Stomach (tissue), 9 donors: Measurements from ENCODE around the gene IGSF3. TPM values are rescaled to one million over a fixed set of nuclear protein-coding genes. Genes with fewer than 3 reads are reported as not detected.

Experiments
- DNase-seq, 2 donors: peaks; one replicate each; pipeline versions ENCODE4 v3.0.0 to v3.0.0-alpha.2; 2013 to 2019
- H3K27ac ChIP-seq, 5 donors: fragments of 200-600 bp in 4 of 5; sonication (generic) in 4 of 5; one replicate each; pipeline ENCODE4 v1.5.1; 2013 to 2019; ENCODE audit warnings: mild to moderate bottlenecking in 1 of 5, moderate library complexity in 1 of 5
- H3K27me3 ChIP-seq, 3 donors: fragments of 200-600 bp; sonication (generic); one replicate each; pipeline ENCODE4 v1.5.1; 2017 to 2019; ENCODE audit warnings: mixed run types in 1 of 3
- H3K36me3 ChIP-seq, 4 donors: fragments of 200-600 bp; sonication (generic); 1 replicate in 3 of 4; 2 replicates in 1 of 4; pipeline ENCODE4 v1.5.1; 2016 to 2019
- H3K4me1 ChIP-seq, 4 donors: fragments of 200-600 bp; sonication (generic); one replicate each; pipeline ENCODE4 v1.5.1; 2016 to 2019
- H3K4me3 ChIP-seq, 4 donors: fragments of 200-600 bp; sonication (generic) in 3 of 4; one replicate each; pipeline ENCODE4 v1.5.1; 2016 to 2019; ENCODE audit warnings: mild to moderate bottlenecking in 1 of 4
- H3K9me3 ChIP-seq, 4 donors: fragments of 200-600 bp; sonication (generic); one replicate each; pipeline ENCODE4 v1.5.1; 2016 to 2019
- EP300 ChIP-seq: sonication (generic); formaldehyde crosslinking; IDR thresholded peaks from one replicate; pipeline ENCODE4 v1.6.1; 2017; ENCODE audit warnings: antibody characterized with exemption
- POLR2A ChIP-seq, 4 donors: fragments of 450-650 bp; IDR thresholded peaks; one replicate each; pipeline ENCODE4 v1.6.1; 2016; ENCODE audit warnings: antibody characterized with exemption in 4 of 4, control low read depth in 2 of 4, mild to moderate bottlenecking in 1 of 4, moderate library complexity in 1 of 4
- POLR2AphosphoS5 ChIP-seq, 3 donors: sonication (generic); formaldehyde crosslinking; IDR thresholded peaks; one replicate each; pipeline ENCODE4 v1.6.1; 2016; ENCODE audit warnings: antibody characterized with exemption in 3 of 3
- WGBS, 5 donors: extraction: QIAGEN DNeasy Blood & Tissue Kit in 3 of 5; methylation state at CpG; one replicate each; pipeline versions ENCODE4 v1.1.5 to v1.1.7; 2013 to 2018; 5-methylcytosine and 5-hydroxymethylcytosine counted together
- intact Hi-C: fragments of 100-400 bp; cut with DNase I; formaldehyde crosslinking; loops from one replicate; pipeline ENCODE4 v1.15.1; 2023; ENCODE audit warnings: low total_unique reads
- polyA plus RNA-seq, 3 donors: library from polyadenylated mRNA; stranded (reverse); fragments of 200-250 nt; gene quantifications; one replicate each; pipeline ENCODE4 v1.2.3, GENCODE V29; 2013
- total RNA-seq, 5 donors: library from RNA; depleted of rRNA; stranded (reverse); fragments of >200 nt; gene quantifications; one replicate each; pipeline versions ENCODE4 v1.1.0 to v1.2.3, GENCODE V29; 2014 to 2016
- TF ChIP-seq, protein P1 (sequence below), 7 experiments: fragments of 450-650 bp in 4 of 7; fragments of 200-600 bp in 3 of 7; sonication (generic) in 3 of 7; IDR thresholded peaks; one replicate each; pipeline ENCODE4 v1.5.1; 2016 to 2019; ENCODE audit warnings: antibody characterized with exemption in 7 of 7, control low read depth in 2 of 7, mild to moderate bottlenecking in 1 of 7
- donor health status: healthy with polysubstance abuse.
- donor health status: Bipolar disorder and iron deficiency.
- donor health status: healthy.

IGSF3 gene
- total and polyA plus RNA-seq, 8 donors, result 1.7 to 31.6 (median 20.9) TPM

DNA sequence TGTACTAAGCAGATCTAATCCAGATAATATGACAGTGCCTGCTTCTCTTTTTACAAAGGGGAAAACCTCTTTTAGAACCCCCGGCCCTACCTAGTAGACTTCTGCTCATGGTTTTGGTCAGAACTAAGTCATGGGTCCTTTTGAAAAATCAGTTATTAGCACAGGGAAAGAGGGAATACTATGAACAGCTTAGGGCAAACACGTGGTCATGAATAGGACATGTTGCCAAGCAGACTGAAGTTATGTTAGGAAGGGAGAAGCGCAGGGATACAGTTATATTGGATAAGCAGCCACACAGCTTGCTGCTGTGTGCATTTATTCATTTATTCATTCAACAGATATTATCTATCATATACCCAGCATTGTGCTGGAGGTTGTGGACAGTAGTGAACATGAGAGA is 25.3 kb upstream of the IGSF3 start:
- intact Hi-C loops, result no loop called here
- Histone ChIP-seq H3K9me3 (no peaks in the 10 kb centered on the region), H3K4me1 (peaks cover 0 to 9% (median 0%) of the 10 kb centered on the region in 4 donors), H3K27me3 (no peaks in the 10 kb centered on the region), H3K27ac (no peak overlapping the region), H3K4me3 (no peak overlapping the region), H3K36me3 (no peaks in the 10 kb centered on the region)
- WGBS, 5 donors, result 67 to 83% (median 76%) methylated on average over 3 of the region's 3 CpGs
- TF ChIP-seq, protein P1, sequence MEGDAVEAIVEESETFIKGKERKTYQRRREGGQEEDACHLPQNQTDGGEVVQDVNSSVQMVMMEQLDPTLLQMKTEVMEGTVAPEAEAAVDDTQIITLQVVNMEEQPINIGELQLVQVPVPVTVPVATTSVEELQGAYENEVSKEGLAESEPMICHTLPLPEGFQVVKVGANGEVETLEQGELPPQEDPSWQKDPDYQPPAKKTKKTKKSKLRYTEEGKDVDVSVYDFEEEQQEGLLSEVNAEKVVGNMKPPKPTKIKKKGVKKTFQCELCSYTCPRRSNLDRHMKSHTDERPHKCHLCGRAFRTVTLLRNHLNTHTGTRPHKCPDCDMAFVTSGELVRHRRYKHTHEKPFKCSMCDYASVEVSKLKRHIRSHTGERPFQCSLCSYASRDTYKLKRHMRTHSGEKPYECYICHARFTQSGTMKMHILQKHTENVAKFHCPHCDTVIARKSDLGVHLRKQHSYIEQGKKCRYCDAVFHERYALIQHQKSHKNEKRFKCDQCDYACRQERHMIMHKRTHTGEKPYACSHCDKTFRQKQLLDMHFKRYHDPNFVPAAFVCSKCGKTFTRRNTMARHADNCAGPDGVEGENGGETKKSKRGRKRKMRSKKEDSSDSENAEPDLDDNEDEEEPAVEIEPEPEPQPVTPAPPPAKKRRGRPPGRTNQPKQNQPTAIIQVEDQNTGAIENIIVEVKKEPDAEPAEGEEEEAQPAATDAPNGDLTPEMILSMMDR (IDR thresholded peaks at IDR 0.05), result no peak
- TF ChIP-seq EP300, result no peak
- no peak for TF ChIP-seq POLR2AphosphoS5 (IDR thresholded peaks at IDR 0.05)
- TF ChIP-seq POLR2A (IDR thresholded peaks at IDR 0.05), result no peak
- DNase-seq, result peak in 1 of 2 donors; percentile 27

DNA sequence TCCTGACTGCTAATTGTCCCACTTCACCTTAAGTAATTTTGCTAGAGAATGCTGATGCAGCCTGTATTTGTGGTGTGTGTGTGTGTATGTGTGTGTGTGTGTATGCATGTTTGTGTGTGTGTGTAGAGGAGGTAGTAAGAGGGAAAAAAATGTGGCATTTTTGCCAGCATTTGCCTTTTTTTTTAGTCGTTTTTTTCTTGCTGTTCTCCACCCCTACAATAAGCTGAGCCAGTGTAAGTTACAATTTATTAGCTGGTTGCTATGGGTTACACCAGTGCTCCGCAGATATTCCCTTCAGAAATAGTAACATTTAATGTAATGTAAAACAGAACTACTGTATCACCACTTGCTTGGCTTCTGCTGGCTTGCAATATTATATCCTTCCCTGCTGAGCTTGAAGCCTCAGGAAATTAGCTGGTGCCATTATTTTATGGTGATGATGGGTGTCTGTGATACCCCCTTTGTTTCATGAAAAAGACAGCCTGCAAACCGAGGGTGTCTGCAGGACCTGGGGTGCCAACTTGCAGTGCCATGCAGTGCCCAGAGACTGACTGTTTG is 23.4 kb upstream of the IGSF3 start:
- Histone ChIP-seq H3K4me3 (no peak overlapping the region), H3K27ac (no peak overlapping the region), H3K4me1 (peaks cover 0 to 9% (median 0%) of the 10 kb centered on the region in 4 donors), H3K9me3 (no peaks in the 10 kb centered on the region), H3K27me3 (no peaks in the 10 kb centered on the region), H3K36me3 (no peaks in the 10 kb centered on the region)
- WGBS, 5 donors, result 31 to 39% (median 35%) methylated on average over 3 of the region's 3 CpGs
- peak in 1 of 2 donors; percentile 78 for DNase-seq
- TF ChIP-seq, protein P1 (IDR thresholded peaks at IDR 0.05), result no peak
- no peak for TF ChIP-seq POLR2A (IDR thresholded peaks at IDR 0.05)
- TF ChIP-seq POLR2AphosphoS5 (IDR thresholded peaks at IDR 0.05), result no peak
- TF ChIP-seq EP300, result no peak
- intact Hi-C loops, result no loop called here

DNA sequence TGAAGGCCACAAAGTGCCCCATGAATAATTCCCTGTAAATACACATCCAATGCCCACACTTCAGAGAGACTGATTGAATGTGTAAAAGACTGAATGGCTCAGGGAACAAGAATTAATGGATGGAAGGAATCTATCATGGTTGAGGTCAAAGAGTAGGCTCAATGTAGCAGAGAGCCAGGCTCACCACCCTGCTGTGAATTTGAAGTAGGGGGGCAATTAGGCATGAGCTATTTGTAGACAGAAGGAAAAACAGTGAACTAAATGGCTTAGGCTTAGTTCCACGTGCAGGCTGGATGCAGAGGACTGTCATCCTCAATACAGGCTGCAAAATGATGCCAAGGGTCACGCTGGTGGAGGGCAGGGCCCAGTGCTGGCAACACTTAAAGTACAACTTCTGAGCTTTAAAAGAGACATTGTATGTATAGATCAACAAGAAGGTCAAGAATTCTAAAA is 22.9 kb upstream of the IGSF3 start:
- Histone ChIP-seq H3K4me1 (peaks cover 0 to 9% (median 0%) of the 10 kb centered on the region in 4 donors), H3K9me3 (no peaks in the 10 kb centered on the region), H3K27ac (no peak overlapping the region), H3K4me3 (no peak overlapping the region), H3K27me3 (no peaks in the 10 kb centered on the region), H3K36me3 (no peaks in the 10 kb centered on the region)
- intact Hi-C loops, result no loop called here
- WGBS, 5 donors, result 43 to 62% (median 46%) methylated on average over 2 of the region's 2 CpGs
- TF ChIP-seq POLR2A (IDR thresholded peaks at IDR 0.05), result no peak
- no peak for TF ChIP-seq POLR2AphosphoS5 (IDR thresholded peaks at IDR 0.05)
- TF ChIP-seq, protein P1 (IDR thresholded peaks at IDR 0.05), result no peak
- TF ChIP-seq EP300, result no peak
- no peak for DNase-seq

DNA sequence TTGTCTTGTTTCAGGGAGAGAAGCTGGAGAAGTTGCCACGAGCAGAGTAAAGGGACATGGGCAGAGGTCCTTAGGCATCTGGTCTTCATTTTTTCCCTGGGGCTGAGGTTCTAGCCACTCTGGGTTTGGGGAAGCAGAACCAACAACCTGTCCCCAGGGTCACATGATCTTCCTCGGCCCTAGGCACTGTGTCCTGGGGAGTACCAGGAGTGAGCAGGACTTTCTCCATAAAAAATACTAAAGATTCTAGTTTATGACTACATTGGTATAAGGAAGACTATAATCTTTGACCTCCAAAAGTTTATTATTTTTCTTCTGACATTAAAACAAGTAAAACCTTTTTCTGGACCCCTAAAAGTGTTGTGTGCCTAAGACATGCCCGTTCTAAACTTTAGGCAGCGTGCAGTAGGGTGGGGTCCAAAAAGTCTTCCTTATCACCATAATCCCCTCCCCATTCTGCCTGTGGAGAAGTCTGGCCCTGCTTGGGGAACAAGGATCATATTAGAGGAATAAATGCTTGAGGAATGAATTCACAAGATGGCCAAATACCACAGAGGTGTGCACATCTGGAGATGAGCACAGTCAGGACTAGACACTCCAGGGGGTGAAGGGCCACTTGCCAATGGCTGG is 19.3 kb upstream of the IGSF3 start:
- no peak overlapping the region for H3K27ac ChIP-seq
- TF ChIP-seq POLR2A (IDR thresholded peaks at IDR 0.05) (no peak), EP300 (no peak), POLR2AphosphoS5 (IDR thresholded peaks at IDR 0.05) (no peak)
- TF ChIP-seq, protein P1 (IDR thresholded peaks at IDR 0.05), result no peak

More for the DNA sequence above, 19.3 kb upstream of the IGSF3 start:
- no peaks in the 10 kb centered on the region for H3K27me3 ChIP-seq
- no peak for DNase-seq
- peaks cover 0 to 9% (median 0%) of the 10 kb centered on the region in 4 donors for H3K4me1 ChIP-seq
- 76 to 79% (median 77%) methylated on average over 4 of the region's 4 CpGs for WGBS, 5 donors
- intact Hi-C loops, result no loop called here
- H3K36me3 ChIP-seq, result no peaks in the 10 kb centered on the region
- H3K4me3 ChIP-seq, result no peak overlapping the region
- H3K9me3 ChIP-seq, result no peaks in the 10 kb centered on the region
